ENCODE measurements around the gene ZNF581.

ZNF581 gene

GRCh38 chr19:55669418-55670279, 26.2 kb downstream of the ZNF581 start:
- no peak for FAIRE-seq

GRCh38 chr19:55670280-55671053, 27.0 kb downstream of the ZNF581 start:
- FAIRE-seq: no peak

GRCh38 chr19:55671054-55671378, 27.6 kb downstream of the ZNF581 start:
- no peak for FAIRE-seq

- no peak for FAIRE-seq
Measured at GRCh38 chr19:55672418-55672817, 29.0 kb downstream of the ZNF581 start.

GRCh38 chr19:55673465-55673864, 30.0 kb downstream of the ZNF581 start:
- no peak for FAIRE-seq

- FAIRE-seq: no peak
Measured at GRCh38 chr19:55673889-55674288, 30.4 kb downstream of the ZNF581 start.

GRCh38 chr19:55674459-55674840, 31.0 kb downstream of the ZNF581 start:
- no peak for FAIRE-seq

GRCh38 chr19:55674841-55675660, 31.6 kb downstream of the ZNF581 start, which contains the start of gene EPN1:
EPN1 (plus strand) TSS chr19:55675226; CDS start chr19:55678628, 3,402 bp downstream.
- peak; percentile 90 for FAIRE-seq

GRCh38 chr19:55675661-55676354, 32.4 kb downstream of the ZNF581 start:
- FAIRE-seq: no peak

- no peak for FAIRE-seq
Measured at GRCh38 chr19:55676383-55676782, 32.9 kb downstream of the ZNF581 start.

- no peak for FAIRE-seq
Measured at GRCh38 chr19:55676889-55677505, 33.5 kb downstream of the ZNF581 start.

GRCh38 chr19:55677572-55678028, 34.2 kb downstream of the ZNF581 start:
- no peak for FAIRE-seq

- no peak for FAIRE-seq
Measured at GRCh38 chr19:55678121-55678671, 34.7 kb downstream of the ZNF581 start.

GRCh38 chr19:55679343-55680257, 36.2 kb downstream of the ZNF581 start:
- FAIRE-seq: no peak

- FAIRE-seq: no peak
Measured at GRCh38 chr19:55680339-55681130, 37.1 kb downstream of the ZNF581 start.

GRCh38 chr19:55681131-55682092, 38.0 kb downstream of the ZNF581 start:
- no peak for FAIRE-seq

GRCh38 chr19:55683449-55684261, 40.2 kb downstream of the ZNF581 start:
- no peak for FAIRE-seq

Measured in G401.6 (cell line).